ENCODE measurements around the gene TRIO.
"Not testable (repeated sequence)": the region's sequence is repeated elsewhere in the genome, so short reads cannot be mapped to it uniquely, and the experiment has no call there.

The TRIO gene

GRCh38 chr5:14207428-14207827 is 64.3 kb downstream of the TRIO start:
- not testable (repeated sequence) for H3K4me3 Mint-ChIP-seq; H3K9me3 Mint-ChIP-seq; H3K36me3 Mint-ChIP-seq (ENCODE audit: low read depth); H3K27me3 Mint-ChIP-seq; H3K27ac Mint-ChIP-seq
- peaks cover 31% of the 10 kb centered on the region for H3K4me1 Mint-ChIP-seq (ENCODE audit: low read depth)

DNA sequence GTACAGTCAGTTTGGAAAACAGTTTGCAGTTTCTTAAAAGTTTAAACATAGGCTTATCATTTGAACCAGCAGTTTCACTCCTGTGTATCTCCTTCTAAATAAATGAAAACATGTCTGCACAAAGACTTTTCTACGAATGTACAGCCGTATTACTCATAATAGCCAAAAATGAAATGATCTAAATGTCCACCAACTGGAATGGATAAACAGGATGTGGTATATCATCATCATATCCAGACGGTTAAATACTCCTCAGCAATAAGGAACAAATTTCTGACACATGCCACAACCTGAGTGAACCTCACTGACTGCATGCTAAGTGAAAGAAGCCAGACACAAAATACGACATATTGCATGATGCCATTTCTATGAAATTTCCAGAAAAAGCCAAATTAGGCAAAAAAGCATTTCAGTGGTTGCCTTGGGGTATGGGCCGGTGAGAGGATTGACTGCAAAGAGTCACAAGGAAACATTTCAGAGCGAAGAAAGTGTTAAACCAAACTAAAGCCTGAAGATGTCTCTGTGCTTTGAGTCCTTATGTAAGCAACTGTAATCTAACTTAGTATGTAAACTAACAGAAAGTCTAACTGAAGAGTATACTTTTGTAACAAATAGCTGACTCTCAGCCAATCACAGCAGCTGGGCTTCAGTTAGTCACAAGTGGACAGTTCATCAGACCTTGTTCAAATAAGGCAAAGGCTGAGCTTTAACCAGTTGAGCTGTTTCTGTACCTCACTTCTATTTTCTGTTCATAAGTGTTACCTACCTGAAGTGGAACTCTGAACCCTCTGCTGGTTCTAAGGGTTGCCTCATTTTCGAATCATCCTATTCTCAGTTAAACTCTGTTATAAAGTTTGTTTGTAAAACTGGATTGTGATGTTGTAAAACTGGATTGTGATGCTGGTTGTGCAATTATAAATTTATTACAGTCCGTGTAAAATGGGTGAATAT is 65.2 kb downstream of the TRIO start:
- Mint-ChIP-seq H3K27ac (peak overlapping the region; percentile 78), H3K36me3 (ENCODE audit: low read depth) (no peaks in the 10 kb centered on the region), H3K4me3 (no peak overlapping the region), H3K9me3 (no peaks in the 10 kb centered on the region), H3K27me3 (peaks cover 4% of the 10 kb centered on the region), H3K4me1 (ENCODE audit: low read depth) (peaks cover 31% of the 10 kb centered on the region)

- Mint-ChIP-seq H3K4me1 (ENCODE audit: low read depth) (peaks cover 29% of the 10 kb centered on the region), H3K4me3 (no peak overlapping the region), H3K36me3 (ENCODE audit: low read depth) (no peaks in the 10 kb centered on the region), H3K9me3 (no peaks in the 10 kb centered on the region), H3K27me3 (peaks cover 4% of the 10 kb centered on the region), H3K27ac (no peak overlapping the region)
Measured at GRCh38 chr5:14209222-14209822, 66.2 kb downstream of the TRIO start.

- Mint-ChIP-seq H3K9me3 (no peaks in the 10 kb centered on the region), H3K27me3 (peaks cover 4% of the 10 kb centered on the region), H3K27ac (no peak overlapping the region), H3K4me3 (no peak overlapping the region), H3K4me1 (ENCODE audit: low read depth) (peaks cover 25% of the 10 kb centered on the region), H3K36me3 (ENCODE audit: low read depth) (no peaks in the 10 kb centered on the region)
Measured at GRCh38 chr5:14209836-14210235, 66.7 kb downstream of the TRIO start.

DNA sequence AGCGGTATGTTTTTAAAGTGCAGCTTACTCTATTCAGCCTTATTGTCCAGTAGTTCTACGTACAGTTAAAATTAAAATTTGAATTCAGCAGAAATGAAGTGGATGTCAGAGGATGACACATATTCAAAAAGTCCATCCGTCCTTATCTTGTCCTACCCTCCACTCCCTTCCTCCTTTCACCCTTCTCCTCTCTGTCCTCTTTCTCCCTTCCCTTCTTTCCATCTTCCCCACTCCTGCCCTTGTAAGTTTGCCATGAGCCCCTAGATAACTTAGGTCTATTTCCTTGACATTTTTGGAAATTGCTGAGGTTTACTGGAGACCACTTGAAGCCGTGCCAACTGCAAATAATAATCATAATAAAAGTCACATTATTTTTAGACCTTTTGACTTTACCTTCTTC is 67.6 kb downstream of the TRIO start:
- H3K4me3 Mint-ChIP-seq, result no peak overlapping the region
- H3K27me3 Mint-ChIP-seq, result peaks cover 4% of the 10 kb centered on the region
- no peaks in the 10 kb centered on the region for H3K9me3 Mint-ChIP-seq
- peaks cover 20% of the 10 kb centered on the region for H3K4me1 Mint-ChIP-seq (ENCODE audit: low read depth)
- no peak overlapping the region for H3K27ac Mint-ChIP-seq
- no peaks in the 10 kb centered on the region for H3K36me3 Mint-ChIP-seq (ENCODE audit: low read depth)

- peak overlapping the region; percentile 14 for H3K4me3 Mint-ChIP-seq
- H3K4me1 Mint-ChIP-seq (ENCODE audit: low read depth), result peaks cover 20% of the 10 kb centered on the region
- no peaks in the 10 kb centered on the region for H3K27me3 Mint-ChIP-seq
- H3K36me3 Mint-ChIP-seq (ENCODE audit: low read depth), result no peaks in the 10 kb centered on the region
- H3K27ac Mint-ChIP-seq, result peak overlapping the region; percentile 50
- H3K9me3 Mint-ChIP-seq, result no peaks in the 10 kb centered on the region
Measured at GRCh38 chr5:14211818-14212803, 69.0 kb downstream of the TRIO start.

- no peaks in the 10 kb centered on the region for H3K27me3 Mint-ChIP-seq
- H3K9me3 Mint-ChIP-seq, result no peaks in the 10 kb centered on the region
- H3K36me3 Mint-ChIP-seq (ENCODE audit: low read depth), result no peaks in the 10 kb centered on the region
- no peak overlapping the region for H3K4me3 Mint-ChIP-seq
- H3K4me1 Mint-ChIP-seq (ENCODE audit: low read depth), result peaks cover 15% of the 10 kb centered on the region
- H3K27ac Mint-ChIP-seq, result no peak overlapping the region
Measured at GRCh38 chr5:14212838-14213237, 69.7 kb downstream of the TRIO start.

GRCh38 chr5:14213253-14213652 is 70.1 kb downstream of the TRIO start:
- Mint-ChIP-seq H3K27me3 (no peaks in the 10 kb centered on the region), H3K36me3 (ENCODE audit: low read depth) (no peaks in the 10 kb centered on the region), H3K9me3 (no peaks in the 10 kb centered on the region), H3K4me3 (no peak overlapping the region), H3K4me1 (ENCODE audit: low read depth) (peaks cover 11% of the 10 kb centered on the region), H3K27ac (no peak overlapping the region)

DNA sequence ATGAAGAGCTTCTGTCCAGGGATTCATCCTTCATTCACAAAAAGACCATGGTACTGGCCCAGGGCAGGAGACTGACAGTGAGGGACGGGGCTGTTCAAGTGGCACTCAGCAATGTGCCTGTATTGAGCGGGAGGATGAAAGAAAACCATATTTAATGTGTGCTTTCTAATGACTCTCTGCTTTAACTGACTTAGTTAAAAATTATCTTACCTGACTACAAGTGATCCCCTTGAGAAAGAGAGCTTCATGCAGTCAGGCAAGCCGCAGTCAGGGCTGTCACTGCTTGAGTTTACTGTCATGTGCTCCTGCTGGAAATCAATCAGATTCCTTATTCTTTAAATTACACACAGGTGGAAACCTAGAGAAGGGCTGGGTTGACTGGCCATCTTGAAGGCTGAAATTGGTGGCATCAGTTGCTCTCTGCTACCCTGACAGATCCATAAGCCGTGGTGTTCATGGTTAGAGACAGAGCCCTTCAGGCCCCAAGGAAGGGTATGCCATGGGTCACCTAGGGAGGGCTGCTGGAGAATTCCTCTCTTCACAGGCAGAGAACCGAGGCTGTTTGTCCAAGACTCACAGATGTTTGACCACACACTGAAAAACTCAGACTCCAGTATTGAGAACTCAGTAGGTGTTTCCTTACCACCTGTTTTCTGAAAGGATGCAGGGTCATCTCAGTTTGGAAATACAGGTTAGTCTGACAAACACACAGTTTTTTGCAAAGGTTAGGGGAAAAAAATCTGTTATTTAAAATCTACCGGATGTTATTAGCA is 70.9 kb downstream of the TRIO start:
- Mint-ChIP-seq H3K27ac (no peak overlapping the region), H3K4me3 (no peak overlapping the region), H3K9me3 (no peaks in the 10 kb centered on the region), H3K27me3 (no peaks in the 10 kb centered on the region), H3K4me1 (ENCODE audit: low read depth) (peaks cover 8% of the 10 kb centered on the region), H3K36me3 (ENCODE audit: low read depth) (no peaks in the 10 kb centered on the region)

DNA sequence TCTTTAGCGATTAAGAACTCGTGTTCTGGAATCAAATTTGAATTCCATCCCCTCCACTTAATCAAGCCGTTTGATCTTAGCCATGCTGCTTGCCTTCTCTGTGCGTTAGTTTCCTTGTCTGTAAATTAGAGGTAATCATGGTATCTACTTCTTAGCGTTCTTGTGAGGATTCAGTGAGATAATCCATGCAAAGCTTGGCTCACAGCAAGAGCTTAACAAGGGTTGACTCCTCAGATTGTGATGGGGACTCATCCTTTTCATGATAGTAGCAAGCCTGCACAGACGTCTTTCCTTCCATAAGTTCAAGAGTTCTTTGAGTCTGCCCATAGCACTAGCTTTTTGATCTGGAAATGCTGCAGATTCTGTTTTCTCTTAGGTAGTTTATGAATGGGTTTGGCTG is 72.8 kb downstream of the TRIO start:
- Mint-ChIP-seq H3K4me1 (ENCODE audit: low read depth) (peaks cover 7% of the 10 kb centered on the region), H3K9me3 (no peaks in the 10 kb centered on the region), H3K4me3 (no peak overlapping the region), H3K36me3 (ENCODE audit: low read depth) (no peaks in the 10 kb centered on the region), H3K27me3 (no peaks in the 10 kb centered on the region), H3K27ac (no peak overlapping the region)

DNA sequence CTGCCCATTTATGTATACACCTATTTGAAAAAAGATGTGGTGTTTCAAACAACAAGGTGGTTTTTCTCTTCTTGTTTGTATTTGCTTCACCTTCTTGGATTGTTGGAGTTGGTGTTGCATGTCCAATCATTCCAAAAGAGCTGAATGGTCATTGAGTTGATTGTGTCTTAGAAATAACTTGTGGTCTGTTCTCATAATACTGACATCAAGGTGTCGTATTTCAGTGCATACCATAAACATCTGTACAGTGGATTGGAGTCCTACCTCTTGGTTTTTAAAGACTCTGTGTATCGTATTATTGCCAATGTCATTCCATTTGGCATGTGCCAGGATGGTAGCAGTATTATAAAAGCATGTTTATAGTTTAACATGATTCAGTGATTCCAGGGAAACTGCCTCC is 73.2 kb downstream of the TRIO start:
- no peak overlapping the region for H3K4me3 Mint-ChIP-seq
- H3K27ac Mint-ChIP-seq, result no peak overlapping the region
- H3K27me3 Mint-ChIP-seq, result no peaks in the 10 kb centered on the region
- H3K36me3 Mint-ChIP-seq (ENCODE audit: low read depth), result no peaks in the 10 kb centered on the region
- H3K4me1 Mint-ChIP-seq (ENCODE audit: low read depth), result peaks cover 6% of the 10 kb centered on the region
- H3K9me3 Mint-ChIP-seq, result no peaks in the 10 kb centered on the region

- Mint-ChIP-seq H3K27me3 (no peaks in the 10 kb centered on the region), H3K4me1 (ENCODE audit: low read depth) (peaks cover 6% of the 10 kb centered on the region), H3K27ac (no peak overlapping the region), H3K9me3 (no peaks in the 10 kb centered on the region), H3K4me3 (no peak overlapping the region), H3K36me3 (ENCODE audit: low read depth) (no peaks in the 10 kb centered on the region)
Measured at GRCh38 chr5:14216902-14217301, 73.8 kb downstream of the TRIO start.

GRCh38 chr5:14217587-14217986 is 74.4 kb downstream of the TRIO start:
- no peak overlapping the region for H3K4me3 Mint-ChIP-seq
- H3K9me3 Mint-ChIP-seq, result no peaks in the 10 kb centered on the region
- no peak overlapping the region for H3K27ac Mint-ChIP-seq
- peaks cover 7% of the 10 kb centered on the region for H3K4me1 Mint-ChIP-seq (ENCODE audit: low read depth)
- H3K36me3 Mint-ChIP-seq (ENCODE audit: low read depth), result no peaks in the 10 kb centered on the region
- H3K27me3 Mint-ChIP-seq, result no peaks in the 10 kb centered on the region

GRCh38 chr5:14218011-14218410 is 74.9 kb downstream of the TRIO start:
- Mint-ChIP-seq H3K27me3 (no peaks in the 10 kb centered on the region), H3K4me3 (no peak overlapping the region), H3K27ac (no peak overlapping the region), H3K9me3 (no peaks in the 10 kb centered on the region), H3K36me3 (ENCODE audit: low read depth) (no peaks in the 10 kb centered on the region), H3K4me1 (ENCODE audit: low read depth) (peaks cover 11% of the 10 kb centered on the region)

Measured in stimulated activated naive CD8-positive, alpha-beta T cell treated with anti-CD3 and anti-CD28 coated beads, Interleukin-15, Interleukin-2, amounts not matched to agents 100 ng/mL and 50 ng/mL, for 24 hours (primary cell).